NCI-H2107 (cell line): ENCODE data around the gene ANKRD33.

Experiments
- DNase-seq: peaks from one replicate; lab custom pipeline; 2025; lab: John Stamatoyannopoulos, UW

Gene ANKRD33

DNA sequence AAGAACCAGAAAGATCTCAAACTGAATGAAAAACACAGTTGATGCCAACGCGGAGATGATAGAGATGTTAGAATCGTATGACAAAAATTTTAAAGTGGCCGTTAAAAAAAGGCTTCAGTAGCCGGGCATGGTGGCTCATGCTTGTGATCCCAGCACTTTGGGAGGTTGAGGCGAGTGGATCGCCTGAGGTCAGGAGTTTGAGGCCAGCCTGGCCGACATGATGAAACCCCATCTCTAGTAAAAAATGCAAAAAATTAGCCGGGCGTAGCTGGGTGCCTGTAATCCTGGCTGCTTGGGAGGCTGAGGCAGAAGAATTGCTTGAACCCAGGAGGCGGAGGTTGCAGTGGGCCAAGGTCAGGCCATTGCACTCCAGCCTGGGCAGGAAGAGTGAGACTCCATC is 14.0 kb downstream of the ANKRD33 start:
- no peak for DNase-seq

DNA sequence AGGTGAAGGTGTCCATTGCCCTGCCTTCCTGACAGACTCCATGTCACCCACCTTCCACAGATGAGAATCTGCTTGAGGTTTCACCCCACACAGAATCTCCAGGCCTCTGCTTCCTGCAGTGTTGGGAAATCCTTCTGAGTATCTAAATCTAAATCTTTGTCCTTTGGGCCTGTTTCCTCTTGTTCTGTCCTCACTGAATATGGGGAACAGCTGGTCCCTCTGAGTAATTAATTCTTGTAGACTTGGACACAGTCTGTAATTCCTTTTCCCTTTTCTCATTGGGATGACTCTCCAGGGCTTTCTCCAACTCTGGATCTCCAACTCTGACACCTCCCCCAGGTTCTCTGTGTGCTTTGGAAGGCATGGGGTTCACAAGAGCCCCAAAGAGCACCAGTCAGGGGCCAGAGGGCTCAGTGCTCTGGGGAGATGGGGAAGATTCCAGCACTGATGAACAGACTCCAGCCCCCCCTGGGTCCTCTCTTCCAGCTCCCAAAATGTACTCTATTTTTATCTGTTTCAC is 17.1 kb downstream of the ANKRD33 start:
- DNase-seq, result no peak

- DNase-seq, result no peak
Observed at GRCh38 chr12:51905471-51906429, 17.8 kb downstream of the ANKRD33 start.

DNA sequence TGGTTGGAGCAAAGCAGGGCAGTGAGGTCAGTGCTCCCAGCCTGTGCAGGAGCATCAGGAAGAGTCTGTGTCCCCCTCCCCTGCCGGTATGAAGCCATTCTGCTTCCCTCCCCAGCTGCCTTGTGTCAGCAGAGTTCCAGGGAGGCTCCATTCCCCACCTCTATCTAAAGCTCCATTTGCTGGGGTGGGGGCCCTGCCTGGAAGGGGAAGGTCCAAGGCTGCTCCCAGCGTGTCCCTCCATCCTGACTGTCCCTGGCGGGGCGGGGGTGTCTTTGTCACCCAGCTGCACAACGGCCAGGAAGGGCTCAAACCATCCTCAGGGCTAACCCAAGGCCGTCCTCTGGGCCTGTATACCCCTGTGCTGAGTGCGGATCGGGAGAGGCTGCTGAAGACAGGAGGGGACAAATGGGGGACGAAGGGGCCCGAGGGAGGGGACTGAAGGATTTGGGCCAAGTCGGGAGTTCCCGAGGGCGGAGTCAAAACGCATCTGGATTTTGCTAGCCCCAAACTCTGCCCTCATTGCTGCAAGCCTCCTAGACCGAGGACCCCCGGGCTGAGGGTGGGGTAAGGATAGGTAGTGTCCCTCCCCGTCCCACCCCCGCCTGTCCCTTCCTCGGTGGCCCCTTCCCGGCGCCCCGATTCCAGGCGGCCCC is 18.7 kb downstream of the ANKRD33 start:
- DNase-seq, result no peak

DNA sequence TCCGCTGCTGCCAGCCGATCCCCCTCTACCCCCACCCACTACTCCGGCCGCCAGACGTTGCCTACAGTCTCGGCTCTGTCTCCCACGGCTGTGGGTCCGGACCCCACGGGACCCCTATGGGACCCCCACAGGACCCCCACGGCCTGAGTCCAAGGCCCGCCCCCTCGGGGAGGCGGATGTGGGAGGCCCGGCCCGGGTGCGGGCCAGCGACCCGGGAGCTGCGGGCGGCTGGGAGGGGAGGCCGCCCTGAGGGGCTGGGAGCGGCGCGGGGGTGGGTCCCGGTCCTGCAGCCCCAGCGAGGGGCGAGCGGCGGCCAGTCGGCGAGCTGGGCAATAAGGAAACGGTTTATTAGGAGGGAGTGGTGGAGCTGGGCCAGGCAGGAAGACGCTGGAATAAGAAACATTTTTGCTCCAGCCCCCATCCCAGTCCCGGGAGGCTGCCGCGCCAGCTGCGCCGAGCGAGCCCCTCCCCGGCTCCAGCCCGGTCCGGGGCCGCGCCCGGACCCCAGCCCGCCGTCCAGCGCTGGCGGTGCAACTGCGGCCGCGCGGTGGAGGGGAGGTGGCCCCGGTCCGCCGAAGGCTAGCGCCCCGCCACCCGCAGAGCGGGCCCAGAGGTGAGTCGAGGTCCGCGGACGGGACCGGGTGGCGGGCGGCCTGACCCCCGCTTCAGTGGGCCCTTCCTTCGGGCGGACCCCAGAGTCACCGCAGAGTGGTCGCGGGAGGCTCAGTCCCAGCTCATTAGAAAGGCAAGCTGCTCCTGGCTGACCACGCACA is 19.4 kb downstream of the ANKRD33 start, which contains the start of gene ACVRL1:
TSS of gene ACVRL1 (plus strand) at position 422 of the 773 bp plus-strand sequence. CDS start 4,971 bp downstream, outside the sequence.
- no peak for DNase-seq

GRCh38 chr12:51907856-51908425 is 20.0 kb downstream of the ANKRD33 start:
- DNase-seq, result no peak

DNA sequence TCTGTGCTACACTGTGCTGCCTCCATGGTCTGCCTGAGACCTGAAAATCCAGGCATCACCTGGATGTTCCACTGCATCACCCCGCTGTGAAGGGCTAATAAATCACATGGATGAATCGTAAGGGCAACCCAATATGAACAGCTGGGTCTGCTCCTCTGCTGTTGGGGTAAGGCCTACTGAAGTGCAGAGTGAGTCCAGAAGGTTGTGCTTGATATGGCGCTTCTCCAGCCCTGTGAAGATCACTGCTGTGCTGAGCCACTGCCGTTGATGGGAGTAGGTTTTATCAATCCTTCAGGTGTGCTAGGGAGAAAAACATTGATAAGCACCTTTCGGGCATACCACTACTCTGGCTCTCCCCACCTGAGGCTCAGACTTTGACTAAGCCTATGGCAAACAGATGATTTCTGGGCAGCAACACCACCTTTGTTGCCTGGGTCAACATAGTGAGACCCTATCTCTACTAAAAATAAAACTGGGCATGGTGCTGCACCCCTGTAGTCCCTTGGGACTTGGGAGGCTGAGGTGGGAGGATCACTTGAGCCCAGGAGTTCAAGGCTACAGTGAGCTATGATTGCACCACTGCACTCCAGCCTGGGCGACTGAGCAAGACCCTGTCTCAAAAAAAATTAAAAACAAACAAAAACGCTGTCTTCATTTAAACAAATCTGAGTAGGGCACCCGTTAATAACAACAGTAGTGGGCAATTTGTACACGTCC is 21.1 kb downstream of the ANKRD33 start:
- no peak for DNase-seq

- DNase-seq, result no peak
Observed at GRCh38 chr12:51910168-51910567, 22.3 kb downstream of the ANKRD33 start.

- no peak for DNase-seq
Observed at GRCh38 chr12:51910691-51911090, 22.8 kb downstream of the ANKRD33 start.

DNA sequence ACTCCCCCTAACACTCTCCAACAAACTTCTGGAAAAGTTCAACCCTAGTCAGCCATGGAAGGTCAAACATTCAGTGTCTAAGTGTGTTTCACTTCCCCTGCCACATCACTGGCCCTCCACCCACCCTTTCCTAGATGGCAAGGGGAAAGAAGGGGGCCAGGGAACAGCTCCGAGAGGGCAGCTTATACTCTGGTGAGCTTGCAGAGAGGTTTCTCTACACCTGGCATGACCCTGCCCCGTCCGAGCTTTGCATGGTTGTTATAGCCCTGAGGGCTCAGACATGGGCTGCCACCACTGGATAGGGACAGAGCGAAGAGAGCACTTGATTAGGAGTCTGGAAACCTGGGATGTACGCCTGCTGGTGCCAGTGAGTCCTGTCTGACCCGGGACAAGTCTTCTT is 23.4 kb downstream of the ANKRD33 start:
- no peak for DNase-seq

DNA sequence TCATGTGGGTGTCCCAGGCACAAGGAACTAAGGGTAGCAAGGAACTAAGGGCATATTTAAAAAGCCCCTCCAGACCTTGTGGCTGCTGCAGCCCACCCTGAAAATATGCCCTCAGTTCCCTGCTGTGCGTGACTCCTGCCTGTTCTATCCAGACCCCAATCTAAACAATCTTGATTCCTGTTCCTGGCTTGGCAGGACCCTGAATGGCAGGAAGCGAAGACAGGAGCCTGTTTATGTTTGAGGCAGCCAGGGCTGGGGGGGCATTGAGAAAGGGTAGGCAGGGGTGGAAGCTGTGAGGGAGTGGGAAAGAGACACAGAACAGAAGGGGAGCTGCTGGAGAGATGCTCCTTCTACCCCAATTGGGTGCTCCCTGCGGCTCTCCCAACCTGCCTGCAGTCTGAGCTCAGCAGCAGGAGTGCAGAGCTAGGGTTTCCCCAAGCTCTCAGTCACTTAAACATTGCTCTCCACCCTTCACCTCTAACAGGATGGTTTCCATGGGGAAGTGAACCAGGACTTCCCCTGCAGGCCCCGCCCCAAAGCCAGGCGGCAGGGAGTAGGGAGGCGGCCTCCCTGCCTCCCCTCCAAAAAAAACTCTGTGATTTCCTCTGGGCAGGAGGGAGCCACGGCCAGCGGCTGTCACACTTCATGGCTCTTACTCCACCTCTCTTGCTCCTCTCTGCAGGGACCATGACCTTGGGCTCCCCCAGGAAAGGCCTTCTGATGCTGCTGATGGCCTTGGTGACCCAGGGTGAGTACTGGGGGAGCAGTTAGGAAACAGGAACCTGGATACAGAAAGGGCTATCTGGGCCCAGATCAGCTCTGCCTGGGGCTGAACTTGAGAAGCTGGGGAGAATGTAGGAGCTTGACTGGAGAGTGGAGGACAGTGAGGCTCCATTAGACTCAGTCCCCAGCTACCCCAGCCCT is 24.1 kb downstream of the ANKRD33 start:
- DNase-seq, result no peak

- no peak for DNase-seq
Observed at GRCh38 chr12:51913071-51914033, 25.4 kb downstream of the ANKRD33 start.

GRCh38 chr12:51914034-51914923 is 26.4 kb downstream of the ANKRD33 start:
- no peak for DNase-seq

- DNase-seq, result no peak
Observed at GRCh38 chr12:51915003-51915625, 27.2 kb downstream of the ANKRD33 start.

- no peak for DNase-seq
Observed at GRCh38 chr12:51915951-51916350, 28.0 kb downstream of the ANKRD33 start.

DNA sequence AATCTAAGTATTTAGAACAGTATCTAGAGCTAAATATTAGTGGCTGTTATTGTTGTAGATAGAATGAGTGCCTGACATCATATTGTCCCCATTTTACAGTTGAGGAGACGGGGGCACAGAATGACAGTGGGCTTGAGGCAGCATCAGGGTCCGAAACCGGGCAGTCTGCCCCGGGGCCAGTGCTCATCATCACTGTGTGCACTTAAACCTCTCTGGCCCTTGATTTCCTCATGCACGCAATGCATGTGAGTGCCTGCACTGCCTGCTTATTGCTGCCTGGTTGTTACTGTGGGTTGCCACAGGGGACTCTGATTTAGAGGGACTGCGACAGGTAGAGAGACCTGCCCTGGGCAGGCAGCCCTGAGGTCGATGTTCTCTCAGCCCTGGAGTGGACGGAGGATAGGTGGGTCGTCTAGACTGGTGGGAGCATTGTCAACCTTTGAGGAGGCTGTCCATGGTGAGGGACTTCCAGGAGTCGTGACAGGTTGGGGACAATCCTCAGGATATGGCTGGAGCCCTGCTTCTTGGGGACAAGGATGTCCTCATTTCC is 29.2 kb downstream of the ANKRD33 start:
- DNase-seq, result no peak
